ENCODE data around the gene TAPT1. TPM values are rescaled to one million over a fixed set of nuclear protein-coding genes. Genes with fewer than 3 reads are reported as not detected.
"Not testable (repeated sequence)": the region's sequence is repeated elsewhere in the genome, so short reads cannot be mapped to it uniquely, and the experiment has no call there.

The TAPT1 gene
- total RNA-seq, 1 experiment from 2014 or later, result 22.0 TPM

- CTCF ChIA-PET, result interaction anchor here (0.6 to 1.0 kb wide), 3 partner anchors 126 to 352 kb away, joined by 3 read pairs; no protein-coding TSS in a partner anchor
Observed at GRCh38 chr4:16157609-16158503, 68.4 kb downstream of the TAPT1 start.

GRCh38 chr4:16155528-16156169 lies 70.6 kb downstream of the TAPT1 start:
- H3K27me3 Mint-ChIP-seq (ENCODE audit: insufficient read depth, unreplicated experiment), result no peaks in the 10 kb centered on the region
- POLR2A ChIA-PET, result no interaction called here
- TF ChIP-seq CTCF (IDR thresholded peaks at IDR 0.05; ENCODE audit: unreplicated experiment), result no peak
- no peaks in the 10 kb centered on the region for H3K36me3 Mint-ChIP-seq (ENCODE audit: insufficient read depth, unreplicated experiment)
- no peaks in the 10 kb centered on the region for H3K4me1 Mint-ChIP-seq (ENCODE audit: insufficient read depth, unreplicated experiment)
- no peaks in the 10 kb centered on the region for H3K9me3 Mint-ChIP-seq (ENCODE audit: unreplicated experiment)
- H3K27ac Mint-ChIP-seq (ENCODE audit: low read depth, unreplicated experiment), result no peak overlapping the region
- intact Hi-C loops (cut with micrococcal nuclease), result no loop called here
- DNase-seq (ENCODE audit: unreplicated experiment), result no peak
- BruUV-seq (replicated peaks), result no TSS peak
- CTCF ChIA-PET, result interaction anchor here (0.5 to 0.7 kb wide), 2 partner anchors 9 to 279 kb away, joined by 3 to 6 read pairs; no protein-coding TSS in a partner anchor
- no peak overlapping the region for H3K4me3 Mint-ChIP-seq (ENCODE audit: unreplicated experiment)

More at GRCh38 chr4:16157609-16158503, 68.4 kb downstream of the TAPT1 start:
- H3K4me1 Mint-ChIP-seq (ENCODE audit: insufficient read depth, unreplicated experiment), result no peaks in the 10 kb centered on the region
- intact Hi-C loops (cut with micrococcal nuclease), result no loop called here
- H3K27ac Mint-ChIP-seq (ENCODE audit: low read depth, unreplicated experiment), result no peak overlapping the region
- no peak for TF ChIP-seq CTCF (IDR thresholded peaks at IDR 0.05; ENCODE audit: unreplicated experiment)
- peaks cover 6% of the 10 kb centered on the region for H3K36me3 Mint-ChIP-seq (ENCODE audit: insufficient read depth, unreplicated experiment)
- no peaks in the 10 kb centered on the region for H3K27me3 Mint-ChIP-seq (ENCODE audit: insufficient read depth, unreplicated experiment)
- POLR2A ChIA-PET, result interaction anchor here (0.6 to 0.9 kb wide), 2 partner anchors 11 to 365 kb away, joined by 3 read pairs; no protein-coding TSS in a partner anchor
- BruUV-seq (replicated peaks), result no TSS peak
- H3K4me3 Mint-ChIP-seq (ENCODE audit: unreplicated experiment), result no peak overlapping the region
- DNase-seq (ENCODE audit: unreplicated experiment), result no peak
- no peaks in the 10 kb centered on the region for H3K9me3 Mint-ChIP-seq (ENCODE audit: unreplicated experiment)

- no peak for TF ChIP-seq CTCF (IDR thresholded peaks at IDR 0.05; ENCODE audit: unreplicated experiment)
- Mint-ChIP-seq H3K27me3 (ENCODE audit: insufficient read depth, unreplicated experiment) (no peaks in the 10 kb centered on the region), H3K4me1 (ENCODE audit: insufficient read depth, unreplicated experiment) (no peaks in the 10 kb centered on the region), H3K36me3 (ENCODE audit: insufficient read depth, unreplicated experiment) (no peaks in the 10 kb centered on the region), H3K4me3 (ENCODE audit: unreplicated experiment) (no peak overlapping the region), H3K9me3 (ENCODE audit: unreplicated experiment) (no peaks in the 10 kb centered on the region), H3K27ac (ENCODE audit: low read depth, unreplicated experiment) (peak overlapping the region; percentile 59)
- POLR2A ChIA-PET, result interaction anchor here (1.4 kb wide), 1 partner anchor 33 kb away, joined by 3 read pairs; no protein-coding TSS in a partner anchor
- DNase-seq (ENCODE audit: unreplicated experiment), result no peak
- intact Hi-C loops (cut with micrococcal nuclease), result no loop called here
- no TSS peak for BruUV-seq (replicated peaks)
- CTCF ChIA-PET, result interaction anchor here (0.7 kb wide), 1 partner anchor 512 kb away, joined by 6 read pairs; no protein-coding TSS in a partner anchor
Observed at GRCh38 chr4:16154451-16154850, 71.8 kb downstream of the TAPT1 start.

- Mint-ChIP-seq H3K4me3 (ENCODE audit: unreplicated experiment) (no peak overlapping the region), H3K27me3 (ENCODE audit: insufficient read depth, unreplicated experiment) (no peaks in the 10 kb centered on the region), H3K36me3 (ENCODE audit: insufficient read depth, unreplicated experiment) (no peaks in the 10 kb centered on the region), H3K4me1 (ENCODE audit: insufficient read depth, unreplicated experiment) (no peaks in the 10 kb centered on the region), H3K27ac (ENCODE audit: low read depth, unreplicated experiment) (no peak overlapping the region), H3K9me3 (ENCODE audit: unreplicated experiment) (no peaks in the 10 kb centered on the region)
- intact Hi-C loops (cut with micrococcal nuclease), result no loop called here
- no peak for DNase-seq (ENCODE audit: unreplicated experiment)
- POLR2A ChIA-PET, result no interaction called here
- BruUV-seq (replicated peaks), result no TSS peak
- CTCF ChIA-PET, result interaction anchor here (0.7 kb wide), 1 partner anchor 1487 kb away, joined by 3 read pairs; no protein-coding TSS in a partner anchor
- no peak for TF ChIP-seq CTCF (IDR thresholded peaks at IDR 0.05; ENCODE audit: unreplicated experiment)
Observed at GRCh38 chr4:16150716-16151115, 75.6 kb downstream of the TAPT1 start.

DNA sequence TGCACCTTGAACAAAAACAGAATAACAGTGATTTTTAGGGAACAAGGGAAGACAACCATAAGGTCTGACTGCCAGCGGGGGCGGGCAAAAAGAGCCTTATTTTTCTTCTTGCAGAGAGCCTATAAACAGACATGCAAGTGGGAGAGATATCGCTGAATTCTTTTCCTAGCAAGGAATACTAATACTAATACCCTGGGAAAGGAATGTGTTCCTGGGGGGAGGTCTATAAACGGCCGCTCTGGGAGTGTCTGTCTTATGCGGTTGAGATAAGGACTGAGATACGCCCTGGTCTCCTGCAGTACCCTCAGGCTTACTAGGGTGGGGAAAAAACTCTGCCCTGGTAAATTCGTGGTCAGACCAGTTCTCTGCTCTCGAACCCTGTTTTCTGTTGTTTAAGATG lies 81.4 kb downstream of the TAPT1 start:
- CTCF ChIA-PET; POLR2A ChIA-PET; H3K9me3 Mint-ChIP-seq (ENCODE audit: unreplicated experiment); H3K4me3 Mint-ChIP-seq (ENCODE audit: unreplicated experiment); BruUV-seq (replicated peaks); DNase-seq (ENCODE audit: unreplicated experiment); H3K36me3 Mint-ChIP-seq (ENCODE audit: insufficient read depth, unreplicated experiment); intact Hi-C loops (cut with micrococcal nuclease); H3K27ac Mint-ChIP-seq (ENCODE audit: low read depth, unreplicated experiment); H3K27me3 Mint-ChIP-seq (ENCODE audit: insufficient read depth, unreplicated experiment): not testable (repeated sequence)
- peaks cover 18% of the 10 kb centered on the region for H3K4me1 Mint-ChIP-seq (ENCODE audit: insufficient read depth, unreplicated experiment)
